Upper lobe of right lung (tissue), 1 donor: ENCODE data around the gene C20orf204. TPM values are rescaled to one million over a fixed set of nuclear protein-coding genes. Genes with fewer than 3 reads are reported as not detected.
"Not testable (repeated sequence)": the region's sequence is repeated elsewhere in the genome, so short reads cannot be mapped to it uniquely, and the experiment has no call there.

Source experiments
- ATAC-seq: fragments of 200-7000 bp; cut with Tn5 transposase; one replicate; pipeline ENCODE4 v1.9.1; 2020; ENCODE audit warnings: mild to moderate bottlenecking, moderate library complexity
- DNase-seq: peaks from one replicate; pipeline ENCODE4 v3.0.0-alpha.2; 2020
- H3K27ac ChIP-seq: fragments of 200-600 bp; one replicate; pipeline ENCODE4 v1.8.0; 2022
- H3K27me3 ChIP-seq: fragments of 200-600 bp; one replicate; pipeline ENCODE4 v1.8.0; 2022; ENCODE audit warnings: mild to moderate bottlenecking
- H3K36me3 ChIP-seq: fragments of 200-600 bp; one replicate; pipeline ENCODE4 v1.8.0; 2022
- H3K4me1 ChIP-seq: fragments of 200-600 bp; one replicate; pipeline ENCODE4 v1.8.0; 2022
- H3K4me3 ChIP-seq: fragments of 200-600 bp; one replicate; pipeline ENCODE4 v1.8.0; 2022; ENCODE audit warnings: mild to moderate bottlenecking
- H3K9me3 ChIP-seq: fragments of 200-600 bp; one replicate; pipeline ENCODE4 v1.8.0; 2022
- CTCF ChIP-seq: fragments of 200-600 bp; IDR thresholded peaks from one replicate; pipeline ENCODE4 v1.8.0; 2022; ENCODE audit warnings: antibody characterized with exemption
- intact Hi-C: fragments of 100-400 bp; cut with DNase I; formaldehyde crosslinking; loops from one replicate; pipeline ENCODE4 v1.11.0; 2022
- total RNA-seq: library from RNA; stranded (reverse); fragmentation: NEBNext Ultra II Directional; extraction: Animal tissue kit (Norgen Biotek cat#: 25700); gene quantifications from one replicate; pipeline ENCODE4 v1.2.1, GENCODE V29; 2021
- donor health status: DM: no; HTN: yes; CAD: no; lungs with severe emphysema.

The C20orf204 gene
- total RNA-seq, 1 donor from 2014 or later = 1.9 TPM

GRCh38 chr20:64006490-64006889, 29.5 kb upstream of the C20orf204 start:
- TF ChIP-seq CTCF = no peak
- Histone ChIP-seq H3K27ac (no peak overlapping the region), H3K36me3 (peaks cover 91% of the 10 kb centered on the region), H3K4me3 (no peak overlapping the region), H3K9me3 (no peaks in the 10 kb centered on the region), H3K27me3 (no peaks in the 10 kb centered on the region), H3K4me1 (peaks cover 4% of the 10 kb centered on the region)
- DNase-seq (no peak), ATAC-seq (no peak)
- intact Hi-C loops = no loop called here

GRCh38 chr20:64006902-64007301, 29.1 kb upstream of the C20orf204 start:
- Histone ChIP-seq H3K9me3 (no peaks in the 10 kb centered on the region), H3K27me3 (no peaks in the 10 kb centered on the region), H3K27ac (no peak overlapping the region), H3K4me3 (no peak overlapping the region), H3K4me1 (peaks cover 4% of the 10 kb centered on the region), H3K36me3 (peaks cover 89% of the 10 kb centered on the region)
- intact Hi-C loops = no loop called here
- no peak for TF ChIP-seq CTCF
- ATAC-seq (no peak), DNase-seq (no peak)

- Histone ChIP-seq H3K36me3 (peaks cover 82% of the 10 kb centered on the region), H3K27me3 (no peaks in the 10 kb centered on the region), H3K9me3 (no peaks in the 10 kb centered on the region), H3K4me1 (no peaks in the 10 kb centered on the region), H3K4me3 (no peak overlapping the region), H3K27ac (no peak overlapping the region)
- DNase-seq = no peak
- intact Hi-C loops = no loop called here
- TF ChIP-seq CTCF = no peak
- no peak for ATAC-seq
Measured at GRCh38 chr20:64009811-64010387, 26.1 kb upstream of the C20orf204 start.

- Histone ChIP-seq H3K36me3 (peaks cover 82% of the 10 kb centered on the region), H3K4me3 (no peak overlapping the region), H3K4me1 (no peaks in the 10 kb centered on the region), H3K27me3 (no peaks in the 10 kb centered on the region), H3K27ac (no peak overlapping the region), H3K9me3 (no peaks in the 10 kb centered on the region)
- TF ChIP-seq CTCF = no peak
- DNase-seq = no peak
- intact Hi-C loops = no loop called here
- ATAC-seq = no peak
Measured at GRCh38 chr20:64010711-64011237, 25.2 kb upstream of the C20orf204 start.

GRCh38 chr20:64011366-64011779, 24.6 kb upstream of the C20orf204 start:
- Histone ChIP-seq H3K27ac (no peak overlapping the region), H3K4me3 (no peak overlapping the region), H3K27me3 (no peaks in the 10 kb centered on the region), H3K36me3 (peaks cover 82% of the 10 kb centered on the region), H3K9me3 (no peaks in the 10 kb centered on the region), H3K4me1 (no peaks in the 10 kb centered on the region)
- TF ChIP-seq CTCF = no peak
- ATAC-seq (no peak), DNase-seq (no peak)
- intact Hi-C loops = no loop called here

GRCh38 chr20:64012385-64013154, 23.4 kb upstream of the C20orf204 start:
- H3K27me3 ChIP-seq, H3K9me3 ChIP-seq, ATAC-seq, DNase-seq, H3K4me1 ChIP-seq, intact Hi-C loops, H3K27ac ChIP-seq, H3K4me3 ChIP-seq: not testable (repeated sequence)
- H3K36me3 ChIP-seq = peaks cover 86% of the 10 kb centered on the region
